Ishikawa (cell line): ENCODE results near the gene VSTM2B.

Source experiments
- EP300 ChIP-seq: IDR thresholded peaks from 2 replicates; pipeline ENCODE4 v1.6.1; 2012; ENCODE audit warnings: borderline replicate concordance
- REST ChIP-seq: IDR thresholded peaks from 2 replicates; pipeline ENCODE4 v1.6.1; 2012; ENCODE audit warnings: low read depth, mild to moderate bottlenecking
- TAF1 ChIP-seq: IDR thresholded peaks from 2 replicates; pipeline ENCODE4 v1.6.1; 2012; ENCODE audit warnings: low read depth, mild to moderate bottlenecking
- TEAD4 ChIP-seq: IDR thresholded peaks from 2 replicates; pipeline ENCODE4 v1.6.1; 2012

DNA sequence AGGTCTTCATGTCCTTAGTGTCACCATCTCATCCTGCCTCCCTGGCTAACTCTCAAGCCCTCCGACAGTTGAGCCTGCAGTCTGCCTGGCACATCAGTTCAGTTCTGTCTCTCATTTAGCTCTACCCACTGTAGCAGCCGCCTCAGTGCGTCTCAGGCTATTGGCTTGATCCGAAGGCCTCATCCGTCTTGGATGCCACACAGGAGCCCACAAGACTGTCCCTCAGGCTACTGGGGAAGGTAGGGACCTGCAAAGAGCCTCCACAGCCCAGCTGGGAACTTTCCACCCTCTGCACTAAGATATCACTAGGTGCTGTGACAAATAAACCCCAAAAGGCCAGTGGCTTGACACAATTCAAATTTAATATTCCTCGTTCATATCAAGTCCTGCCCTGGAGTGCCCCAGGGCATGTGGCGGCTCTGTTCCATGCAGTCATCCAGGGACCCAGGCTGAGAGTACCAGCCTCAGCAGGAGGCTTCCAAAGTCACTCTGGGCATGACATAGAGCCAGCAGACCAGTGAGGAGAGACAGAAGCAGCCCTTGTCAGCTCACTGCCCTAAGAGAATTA lies 5.7 kb downstream of the VSTM2B start:
- no peak for TF ChIP-seq REST
- no peak for TF ChIP-seq EP300
- no peak for TF ChIP-seq TEAD4
- TF ChIP-seq TAF1 = no peak
